ENCODE data around the gene DAPP1.

The DAPP1 gene

GRCh38 chr4:99857307-99857706 is 40.7 kb downstream of the DAPP1 start:
- DNase-seq = no peak

DNA sequence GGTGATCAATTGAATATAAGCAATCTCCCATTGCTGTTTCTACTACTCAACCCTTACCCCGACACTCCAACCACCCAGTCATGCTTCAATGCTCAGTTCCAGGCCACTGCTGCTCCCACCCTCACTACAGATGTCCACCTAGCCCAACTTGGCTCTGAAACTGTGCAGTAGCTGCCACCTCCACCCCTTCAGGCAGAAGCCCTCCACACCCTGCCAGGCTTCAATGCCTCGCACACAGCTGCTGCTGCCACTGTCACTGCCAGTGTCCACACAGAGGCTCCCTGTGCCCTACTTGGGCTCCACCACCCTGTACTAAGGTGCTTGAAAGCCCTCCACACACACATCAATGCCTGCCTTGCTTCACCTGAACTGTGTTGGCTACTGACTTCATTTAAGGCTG is 43.0 kb downstream of the DAPP1 start:
- no peak for DNase-seq

DNA sequence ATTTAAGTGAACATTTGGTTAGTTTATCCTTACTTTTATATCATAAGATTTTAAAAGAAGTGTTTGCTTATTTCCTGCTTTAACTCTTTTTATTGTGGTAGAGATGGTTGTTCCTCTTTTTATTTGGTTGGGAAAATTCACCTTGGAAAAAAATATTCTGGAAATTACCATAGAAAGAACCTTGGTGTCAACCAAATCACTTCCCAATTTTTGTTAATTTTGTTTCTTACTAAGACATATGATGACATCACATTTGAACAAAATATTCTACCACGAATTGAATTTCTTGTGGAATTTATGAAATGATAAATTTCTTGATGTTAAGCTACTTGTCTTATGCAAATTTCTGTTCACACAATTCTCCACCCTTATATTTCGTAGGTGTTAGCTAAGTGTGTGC is 43.9 kb downstream of the DAPP1 start:
- no peak for DNase-seq

- DNase-seq = no peak
These were observed 44.7 kb downstream of the DAPP1 start for GRCh38 chr4:99861120-99861905.

GRCh38 chr4:99863804-99864203 is 47.2 kb downstream of the DAPP1 start:
- DNase-seq = no peak

GRCh38 chr4:99868126-99868596 is 51.5 kb downstream of the DAPP1 start:
- no peak for DNase-seq

- no peak for DNase-seq
These were observed 55.9 kb downstream of the DAPP1 start for GRCh38 chr4:99872570-99872969.

DNA sequence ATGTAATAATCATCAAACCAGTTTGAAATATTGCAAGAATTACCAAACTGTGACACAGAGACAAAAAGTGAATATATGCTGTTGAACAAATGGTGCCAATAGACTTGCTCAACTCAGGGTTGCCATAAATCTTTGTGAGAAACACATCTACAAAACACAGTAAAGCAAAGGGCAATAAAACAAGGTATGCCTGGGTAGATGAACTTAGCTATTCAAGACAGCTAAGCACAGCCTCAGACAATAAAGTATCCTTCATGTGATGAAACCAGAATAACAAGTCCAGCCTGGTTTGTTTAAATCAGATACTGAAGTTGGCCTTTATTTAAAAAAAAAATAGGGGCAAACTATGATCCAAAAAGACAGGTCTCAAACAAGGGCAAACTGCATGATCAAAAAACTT is 58.4 kb downstream of the DAPP1 start:
- no peak for DNase-seq

GRCh38 chr4:99876946-99877345 is 60.3 kb downstream of the DAPP1 start:
- no peak for DNase-seq

DNA sequence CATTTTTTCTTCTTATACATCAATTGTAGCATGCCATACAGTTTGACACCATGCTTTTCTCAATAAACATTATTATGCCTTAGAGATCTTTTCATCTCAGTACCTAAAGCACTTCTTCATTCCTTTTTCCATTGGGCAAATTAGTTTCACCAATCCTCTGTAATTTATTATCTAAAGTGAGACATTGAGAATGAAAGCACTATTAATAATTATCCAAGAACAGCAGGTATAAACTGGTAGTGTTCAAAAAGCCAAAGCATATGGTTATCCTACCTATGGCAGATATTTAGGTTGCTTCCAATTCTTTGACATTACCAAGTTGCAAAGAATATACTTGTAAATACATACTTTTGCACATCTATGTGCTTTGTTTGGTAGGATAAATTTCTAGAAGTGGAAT is 62.0 kb downstream of the DAPP1 start:
- DNase-seq = no peak

DNA sequence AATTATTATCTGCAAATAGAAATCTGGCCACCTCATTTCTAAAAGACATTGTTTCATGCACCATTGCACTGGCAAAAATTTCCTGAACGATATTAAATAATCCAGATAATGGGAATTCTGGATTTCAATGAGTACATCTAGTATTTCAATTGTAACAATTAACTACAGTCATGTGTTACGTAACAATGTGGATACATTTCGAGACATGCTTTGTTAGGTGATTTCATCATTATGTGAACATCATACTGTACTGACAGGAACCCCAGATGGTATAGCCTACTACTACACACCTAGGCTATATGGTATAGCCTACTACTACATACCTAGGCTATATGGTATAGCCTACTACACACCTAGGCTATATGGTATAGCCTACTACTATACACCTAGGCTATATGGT is 62.8 kb downstream of the DAPP1 start:
- DNase-seq = no peak

GRCh38 chr4:99885063-99885664 is 68.5 kb downstream of the DAPP1 start:
- DNase-seq = peak; percentile 1

GRCh38 chr4:99885687-99886086 is 69.1 kb downstream of the DAPP1 start:
- DNase-seq = no peak

DNA sequence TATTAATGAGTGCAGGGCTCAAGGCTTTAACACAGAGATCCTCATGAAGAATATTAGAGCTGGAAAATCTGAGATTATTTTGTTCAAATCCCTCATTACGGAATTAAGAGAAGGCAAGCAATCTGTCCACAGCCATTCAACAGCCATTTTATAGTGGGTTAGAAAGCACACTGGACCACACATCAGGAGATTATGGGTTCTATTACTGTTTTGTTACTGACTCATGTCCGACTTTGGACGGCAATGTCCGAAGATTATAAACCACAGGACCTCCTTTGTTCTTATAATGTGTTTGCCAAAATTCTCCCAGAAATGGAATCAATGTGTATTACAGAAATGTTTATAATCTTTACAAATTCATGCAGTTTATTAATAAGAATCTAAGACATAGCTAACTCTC is 69.5 kb downstream of the DAPP1 start:
- no peak for DNase-seq

DNA sequence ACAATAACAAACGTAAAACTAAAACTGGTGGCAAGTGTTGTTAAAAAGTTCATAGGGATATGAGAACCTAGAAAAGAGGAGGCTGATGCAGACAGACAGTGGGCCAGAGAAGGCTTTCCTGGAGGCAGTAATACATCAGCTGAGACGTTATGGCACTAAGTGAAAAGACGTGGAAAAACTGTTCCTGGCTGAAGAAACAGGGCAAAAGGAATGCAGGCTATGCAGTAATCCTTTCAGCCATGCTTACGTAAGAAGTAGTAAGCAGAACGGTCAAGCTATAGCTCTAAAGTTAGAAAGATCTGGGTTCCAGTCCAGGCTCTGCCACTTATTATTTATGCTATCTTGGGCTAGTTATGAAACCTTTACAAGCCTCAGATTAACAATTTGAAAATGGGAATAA is 71.2 kb downstream of the DAPP1 start:
- no peak for DNase-seq

- DNase-seq = no peak
These were observed 74.7 kb downstream of the DAPP1 start for GRCh38 chr4:99891351-99891750.

GRCh38 chr4:99893029-99893428 is 76.4 kb downstream of the DAPP1 start:
- DNase-seq = no peak

DNA sequence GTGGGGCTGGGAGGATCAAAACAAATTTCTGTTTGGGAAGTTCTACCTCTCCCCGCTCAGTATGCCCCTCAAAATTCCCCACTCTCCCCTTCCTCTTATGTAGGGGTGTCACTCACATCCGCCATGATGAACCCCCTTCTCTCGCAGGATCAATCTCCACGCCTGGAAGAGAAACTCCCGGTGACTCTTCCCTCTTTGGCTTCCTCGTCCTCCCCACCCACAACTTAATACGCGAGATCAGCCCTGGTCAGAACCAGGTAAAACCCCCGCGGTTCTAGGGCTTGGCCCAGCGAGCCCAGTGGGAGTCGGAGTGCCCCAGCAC is 77.2 kb downstream of the DAPP1 start:
- DNase-seq = no peak

DNA sequence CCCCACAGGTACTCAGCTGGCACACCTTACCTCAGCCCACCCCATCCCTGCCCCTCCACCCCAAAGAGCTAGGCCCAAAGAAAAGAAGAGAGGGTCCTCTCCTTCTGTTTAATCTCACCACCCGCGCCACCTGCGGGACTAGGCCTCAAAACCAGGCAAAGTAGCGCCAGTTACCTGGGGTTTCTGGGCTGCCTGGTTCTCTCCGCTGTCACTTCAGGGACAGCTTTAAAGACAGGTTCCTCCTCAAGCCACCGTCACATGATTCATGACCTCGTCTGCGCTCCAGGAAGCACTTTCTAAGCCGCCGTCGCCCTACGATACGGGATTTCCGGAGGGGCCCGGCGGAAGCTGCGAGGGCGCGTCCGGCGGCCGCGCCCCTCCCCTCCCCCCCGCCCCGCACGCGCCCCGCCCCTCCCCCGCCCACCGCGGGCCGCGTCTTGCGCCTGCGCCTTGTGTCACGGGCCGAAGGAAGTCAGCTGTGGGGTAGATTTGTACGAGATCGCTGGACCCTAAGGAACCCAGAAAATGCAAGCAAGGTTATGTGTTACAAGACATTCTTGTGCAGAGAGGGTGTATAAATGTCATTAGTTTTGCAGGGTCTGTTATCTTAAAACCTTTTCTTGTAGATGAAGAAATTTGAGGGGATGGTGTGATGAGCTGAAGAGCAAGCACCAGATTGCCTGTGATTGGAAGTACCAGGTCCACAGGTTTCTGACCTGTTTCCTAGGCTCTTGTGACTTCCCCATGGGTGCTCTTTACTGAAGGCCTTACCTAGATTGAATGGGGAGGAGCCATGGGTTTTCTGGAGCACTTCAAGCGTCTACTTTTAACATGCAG is 77.8 kb downstream of the DAPP1 start, which contains the start of gene LAMTOR3:
LAMTOR3 (minus strand) TSS at position 267 of the 837 bp plus-strand sequence. CDS start 464 bp downstream, outside the sequence.
- peak; percentile 61 for DNase-seq

GRCh38 chr4:99894998-99895397 is 78.4 kb downstream of the DAPP1 start:
- no peak for DNase-seq

- no peak for DNase-seq
These were observed 98.8 kb downstream of the DAPP1 start for GRCh38 chr4:99915449-99915848.

DNA sequence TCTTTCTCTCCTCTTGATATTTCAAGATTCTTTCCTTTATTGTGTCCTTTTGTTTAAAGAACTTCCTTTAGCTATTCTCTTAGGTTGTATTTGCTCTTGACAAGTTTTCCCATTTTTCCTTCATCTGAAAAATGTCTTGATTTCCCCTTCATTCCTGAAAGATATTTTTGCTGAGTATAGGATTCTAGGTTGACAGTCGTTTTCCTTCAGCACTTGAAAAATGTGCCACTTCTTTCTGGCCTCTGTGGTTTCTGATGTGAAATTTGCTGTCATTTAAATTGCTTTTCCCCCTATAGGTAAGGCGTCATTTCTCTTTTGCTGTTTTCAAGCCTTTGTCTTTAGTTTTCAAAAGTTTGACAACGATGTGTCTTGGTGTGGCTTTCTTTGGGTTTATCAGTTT is 100.9 kb downstream of the DAPP1 start:
- DNase-seq = no peak

- no peak for DNase-seq
These were observed 102.0 kb downstream of the DAPP1 start for GRCh38 chr4:99918656-99919055.
